Skin epidermis (tissue), 12 donors: ENCODE measurements around the gene MRPL36.

Experiments used
- H3K27ac ChIP-seq, 21 experiments: fragments of 200-600 bp; sonication (generic) in 11 of 21; one replicate each; pipeline ENCODE4 v1.5.0; 2020; ENCODE audit warnings: mild to moderate bottlenecking in 3 of 21, inconsistent platforms in 2 of 21, moderate library complexity in 2 of 21
- H3K4me3 ChIP-seq, 7 experiments: fragments of 200-600 bp; sonication (generic) in 2 of 7; one replicate each; pipeline ENCODE4 v1.5.0; 2020; ENCODE audit warnings: inconsistent platforms in 2 of 7, mild to moderate bottlenecking in 2 of 7, moderate library complexity in 1 of 7

MRPL36 gene

DNA sequence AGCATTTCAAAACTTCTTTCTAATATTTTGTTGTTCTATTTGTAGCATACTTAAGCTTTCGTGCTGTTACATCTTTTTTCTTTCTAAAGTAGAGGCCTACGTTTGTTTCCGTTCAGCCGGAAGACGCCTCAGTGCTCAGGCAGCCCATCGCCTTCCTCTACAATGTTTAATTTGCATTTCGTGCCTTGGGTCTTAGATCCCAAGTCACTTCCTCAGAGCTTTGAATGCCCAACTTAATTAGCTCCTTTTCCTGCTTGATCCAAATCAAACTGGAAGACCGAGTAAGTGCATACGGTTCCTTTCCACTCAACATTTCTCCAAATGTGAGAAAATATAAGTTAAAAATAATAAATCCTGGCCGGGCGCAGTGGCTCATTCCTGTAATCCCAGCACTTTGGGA is 43.2 kb downstream of the MRPL36 start:
- Histone ChIP-seq H3K4me3 (no peak overlapping the region), H3K27ac (no peak overlapping the region)

DNA sequence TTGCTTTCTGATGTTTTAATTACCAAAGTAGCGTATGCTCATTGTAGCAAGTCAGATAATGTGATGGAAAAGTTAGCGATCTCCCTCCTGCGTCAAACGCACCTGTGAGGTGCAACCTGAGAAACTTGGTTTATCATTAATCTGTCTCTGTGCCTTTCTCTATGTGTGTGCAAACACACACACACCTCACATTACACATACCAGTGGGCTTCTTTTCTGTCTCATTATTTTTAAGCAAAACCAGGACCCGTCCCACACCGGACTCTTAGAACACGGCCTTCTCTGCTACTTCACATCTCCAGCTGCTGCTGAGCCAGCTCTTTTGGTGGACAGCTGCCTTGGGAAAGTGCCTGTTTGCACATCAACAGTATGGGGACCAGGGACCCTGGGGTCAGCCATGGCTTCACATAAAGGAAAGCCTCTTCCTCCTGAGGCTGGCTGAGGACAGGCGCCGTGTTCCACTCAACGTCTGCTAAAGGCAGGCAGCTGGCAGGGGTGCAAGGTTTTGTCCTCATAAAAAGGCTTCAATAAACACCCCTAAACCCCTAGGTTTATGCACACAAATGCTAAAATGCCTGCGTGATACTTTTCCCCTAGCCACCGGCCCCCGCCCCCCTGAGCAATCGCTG is 44.2 kb downstream of the MRPL36 start:
- H3K4me3 ChIP-seq = no peak overlapping the region
- no peak overlapping the region for H3K27ac ChIP-seq

DNA sequence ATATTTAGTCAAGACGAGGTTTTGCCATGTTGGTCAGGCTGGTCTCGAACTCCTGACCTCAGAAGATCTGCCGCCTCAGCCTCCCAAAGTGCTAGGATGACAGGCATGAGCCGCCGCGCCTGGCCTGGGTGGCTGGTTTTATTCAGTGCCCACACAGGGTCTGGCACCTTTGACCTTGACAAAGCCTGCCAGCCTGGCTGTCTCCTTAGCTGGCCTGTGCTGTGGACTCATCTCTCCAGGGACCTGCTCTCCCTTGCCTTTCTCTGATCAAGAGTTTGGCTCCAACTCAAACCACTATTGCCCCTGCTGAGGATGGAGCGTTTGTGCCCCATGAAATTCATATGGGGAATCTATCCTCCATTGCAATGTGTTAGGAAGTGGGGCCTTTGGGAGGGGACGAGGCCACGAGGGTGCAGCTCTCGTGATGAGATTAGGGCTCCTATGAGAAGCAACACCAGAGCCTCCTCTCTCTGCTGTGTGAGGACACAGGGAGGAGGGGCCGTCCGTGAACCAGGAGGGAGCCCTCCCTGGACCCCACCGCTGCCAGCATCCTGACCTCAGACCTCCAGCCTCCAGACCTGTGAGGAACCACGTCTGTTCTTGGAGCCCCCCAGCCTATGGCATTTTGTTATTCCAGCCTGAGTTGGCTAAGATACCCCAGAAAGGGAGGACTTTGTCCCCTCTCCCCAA is 45.0 kb downstream of the MRPL36 start:
- Histone ChIP-seq H3K27ac (no peak overlapping the region), H3K4me3 (no peak overlapping the region)

DNA sequence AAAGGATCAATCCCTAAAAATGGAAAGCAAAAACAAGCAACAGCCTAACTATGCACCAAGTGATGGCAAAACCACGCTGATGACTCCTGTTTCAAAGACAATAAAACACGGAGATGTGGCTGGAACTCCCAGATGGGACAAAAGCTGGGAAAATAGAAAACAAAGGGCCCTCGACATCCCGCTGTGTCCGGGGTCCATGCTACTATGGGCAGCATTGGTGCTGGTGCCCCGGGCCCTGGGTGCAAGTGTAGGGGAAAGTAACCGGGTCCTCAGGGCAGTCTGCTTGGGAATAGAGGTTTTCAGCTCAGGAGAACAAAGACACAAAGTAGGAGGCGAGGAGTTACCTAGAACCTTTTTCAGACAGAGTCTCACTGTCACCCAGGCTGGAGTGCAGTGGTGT is 46.1 kb downstream of the MRPL36 start:
- no peak overlapping the region for H3K4me3 ChIP-seq
- no peak overlapping the region for H3K27ac ChIP-seq

DNA sequence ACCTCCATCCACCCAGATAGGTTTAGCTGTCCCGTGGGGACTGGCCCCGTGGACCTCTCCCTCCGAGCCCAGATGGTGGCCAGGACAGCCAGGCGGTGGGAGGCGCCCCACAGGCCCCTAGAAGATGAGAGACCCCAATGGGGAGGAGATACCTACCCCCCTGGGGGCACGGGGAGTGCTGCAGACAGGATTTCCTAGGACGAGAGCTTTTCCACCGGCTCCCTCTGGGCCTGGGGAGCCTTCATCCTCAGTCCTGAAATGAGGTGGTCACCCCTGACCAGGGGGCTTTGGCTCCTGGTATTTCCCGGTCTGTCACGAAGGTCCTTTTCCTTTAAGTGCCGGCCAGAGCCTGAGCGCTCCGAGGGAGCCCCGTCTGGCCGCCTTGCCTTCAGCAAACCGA is 46.8 kb downstream of the MRPL36 start:
- Histone ChIP-seq H3K4me3 (no peak overlapping the region), H3K27ac (no peak overlapping the region)

DNA sequence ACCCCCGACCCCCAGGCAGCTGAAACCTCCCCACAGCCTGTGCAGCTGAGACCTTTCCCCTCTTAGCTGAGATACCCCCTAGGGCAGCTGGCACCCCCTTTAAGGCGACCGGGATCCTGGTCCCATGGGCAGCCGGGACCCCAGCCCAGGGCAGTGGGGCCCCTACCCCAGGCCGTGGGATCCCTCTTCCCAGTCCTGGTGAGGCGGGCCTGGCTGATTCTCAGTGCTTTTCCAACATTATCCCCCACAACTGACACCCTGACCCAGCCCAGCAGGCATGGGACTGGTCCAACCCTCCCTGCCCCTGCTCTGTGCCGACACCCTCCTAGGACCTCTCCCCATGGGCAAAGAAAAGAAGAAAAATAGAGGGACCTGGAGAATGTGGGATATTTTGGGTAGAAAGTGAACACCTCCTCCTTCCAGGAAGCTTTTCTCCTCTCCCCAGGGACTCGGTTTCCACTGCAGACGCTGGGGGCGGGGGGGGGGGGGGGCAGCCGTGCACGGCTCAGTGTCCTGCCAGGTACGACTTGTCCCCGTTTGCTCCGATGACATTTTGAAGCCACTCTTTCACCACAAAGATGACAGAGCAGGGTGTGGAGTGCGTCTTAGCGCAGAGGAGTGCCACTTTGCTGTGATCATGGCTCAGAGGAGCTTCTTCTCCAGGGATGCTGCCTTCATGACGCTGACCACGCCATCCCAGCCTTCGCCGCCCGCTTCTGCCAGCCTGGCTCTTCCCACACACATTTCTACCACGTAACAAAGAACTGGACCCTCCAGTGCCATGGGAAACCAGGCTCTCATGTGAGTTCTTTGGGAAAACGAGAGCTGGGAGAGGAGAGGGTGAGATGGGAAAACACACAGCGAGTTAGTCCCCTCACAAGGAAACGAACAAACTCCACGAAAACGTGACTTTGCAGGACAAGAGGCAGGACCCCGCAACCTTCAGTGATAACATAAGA is 47.5 kb downstream of the MRPL36 start:
- no peak overlapping the region for H3K27ac ChIP-seq
- H3K4me3 ChIP-seq = no peak overlapping the region

DNA sequence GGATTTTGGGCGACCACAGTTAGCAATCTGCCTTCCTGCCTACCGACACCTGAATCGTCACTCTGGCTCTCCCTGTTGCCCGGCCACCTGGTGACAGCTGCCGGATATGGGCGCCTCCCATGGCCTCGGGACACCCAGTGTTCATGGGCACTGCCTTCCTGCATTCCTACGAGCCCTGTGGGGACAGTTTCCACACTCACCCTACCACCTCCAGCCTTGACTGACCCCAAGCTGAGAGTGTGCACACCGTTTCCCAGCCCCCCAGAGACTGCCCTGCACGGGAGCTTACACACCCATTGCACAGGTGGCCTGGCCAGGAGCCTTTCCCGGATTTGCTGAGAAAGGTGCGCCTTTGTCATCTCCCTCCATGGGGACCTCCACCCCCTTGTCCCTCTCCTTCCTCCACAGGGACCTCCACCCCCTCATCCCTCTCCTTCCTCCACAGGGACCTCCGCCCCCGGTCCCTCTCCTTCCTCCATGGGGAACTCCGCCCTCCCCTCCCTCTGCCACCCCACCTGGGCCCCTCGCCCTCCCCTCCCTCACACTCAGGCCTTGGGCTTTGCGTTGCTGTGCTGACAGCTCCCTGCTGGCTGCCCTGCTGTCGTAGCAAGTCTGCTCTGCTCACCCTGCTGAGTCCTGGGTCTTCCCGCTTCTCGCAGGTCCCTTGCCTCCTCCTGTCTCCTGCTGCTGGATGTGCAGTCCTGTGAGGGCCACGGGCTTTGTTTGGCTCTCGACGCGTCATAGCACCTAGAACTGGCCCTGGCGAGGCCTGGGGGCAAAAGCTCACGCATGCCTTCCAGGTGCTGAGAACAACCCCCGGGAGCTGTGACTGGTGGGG is 48.4 kb downstream of the MRPL36 start:
- Histone ChIP-seq H3K4me3 (no peak overlapping the region), H3K27ac (no peak overlapping the region)

DNA sequence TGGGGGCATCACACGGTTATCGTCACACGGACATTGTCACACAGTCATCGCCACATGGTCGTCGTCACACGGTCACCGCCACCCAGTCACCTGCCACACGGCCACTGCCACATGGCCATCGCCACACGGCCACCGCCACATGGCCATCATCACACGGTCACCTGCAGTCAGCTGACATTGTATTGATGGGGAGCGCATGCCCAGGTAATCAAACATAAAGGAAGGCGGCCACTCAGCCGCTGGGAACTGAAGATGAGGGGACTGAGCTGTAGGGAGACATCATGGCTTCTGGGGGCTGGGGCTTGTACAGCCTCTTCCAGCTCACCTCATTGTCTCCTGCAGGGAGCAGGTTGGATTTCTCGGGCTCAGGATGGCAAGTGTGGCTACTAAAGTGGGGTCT is 49.2 kb downstream of the MRPL36 start:
- Histone ChIP-seq H3K4me3 (no peak overlapping the region), H3K27ac (no peak overlapping the region)

DNA sequence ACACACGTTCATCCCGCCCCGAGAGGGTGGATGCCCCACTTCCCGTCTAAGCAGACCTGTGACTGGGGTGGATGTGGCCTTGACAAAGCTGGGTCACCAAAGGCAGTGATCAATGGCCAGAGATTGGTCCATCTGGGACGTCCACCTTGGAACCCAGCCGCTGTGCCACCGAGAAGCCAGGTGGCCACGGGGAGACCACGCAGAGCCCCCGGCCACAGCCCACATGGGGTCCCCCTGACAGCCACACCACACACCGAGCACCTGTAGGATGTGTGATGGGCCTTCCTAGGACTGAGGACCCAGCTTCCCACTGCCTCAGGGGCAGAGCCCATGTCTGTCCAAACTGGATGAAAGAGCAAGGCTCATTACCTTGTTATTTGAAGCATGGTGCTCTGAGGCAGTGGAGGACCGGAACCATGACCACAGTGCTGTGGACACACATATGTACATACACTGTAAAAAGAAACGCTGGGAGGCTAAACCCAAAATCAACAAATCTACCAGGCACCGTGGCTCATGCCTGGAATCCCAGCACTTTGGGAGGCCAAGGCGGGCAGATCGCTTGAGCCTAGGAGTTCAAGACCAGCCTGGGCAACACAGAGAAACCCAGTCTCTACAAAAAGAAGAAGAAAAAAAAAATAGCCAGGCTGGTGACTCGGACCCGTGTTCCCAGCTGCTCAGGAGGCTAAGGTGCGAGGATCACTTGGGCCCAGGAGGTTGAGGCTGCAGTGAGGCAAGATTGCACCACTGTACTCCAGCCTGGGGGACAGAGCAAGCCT is 50.1 kb downstream of the MRPL36 start:
- Histone ChIP-seq H3K27ac (no peak overlapping the region), H3K4me3 (no peak overlapping the region)

DNA sequence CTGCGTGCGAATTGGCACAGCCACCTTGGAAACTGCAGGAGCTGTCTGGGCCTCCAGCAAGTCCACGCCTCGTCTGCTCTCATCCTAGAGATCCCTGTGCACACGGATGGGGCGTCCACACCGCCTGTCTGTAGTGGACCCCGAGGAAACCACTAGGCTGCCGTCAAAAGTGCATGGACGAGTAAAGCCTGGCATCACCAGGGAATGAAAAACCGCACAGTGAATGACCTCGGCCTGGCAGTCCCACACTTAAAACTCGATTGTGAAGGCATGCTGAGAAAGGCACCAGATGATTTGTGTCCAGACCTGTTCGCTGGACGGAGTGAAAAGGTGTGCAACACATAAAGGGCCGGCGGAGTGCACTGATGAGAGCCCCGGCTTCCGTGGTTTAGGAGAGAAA is 50.8 kb downstream of the MRPL36 start:
- no peak overlapping the region for H3K4me3 ChIP-seq
- H3K27ac ChIP-seq = no peak overlapping the region
